CD14-positive monocyte (primary cell): ENCODE measurements around the gene GLS2. TPM values are rescaled to one million over a fixed set of nuclear protein-coding genes. Genes with fewer than 3 reads are reported as not detected.

ENCODE experiments used
- DNase-seq, 3 donors: peaks; one replicate each; pipeline ENCODE4 v3.0.0-alpha.2; 2011 to 2022
- H2AFZ ChIP-seq: 2 replicates; pipeline ENCODE4 v1.6.0; 2012; ENCODE audit warnings: mild to moderate bottlenecking, low read depth, low read length, inconsistent platforms; ENCODE audit not compliant: insufficient read depth, poor library complexity, severe bottlenecking
- H3K27ac ChIP-seq, 2 donors: 1 replicate in 1 of 2; 2 replicates in 1 of 2; pipeline ENCODE4 v1.5.1; 2012 to 2013; ENCODE audit warnings: low read length in 2 of 2, control low read depth in 1 of 2, inconsistent platforms in 1 of 2, low read depth in 1 of 2, mild to moderate bottlenecking in 1 of 2
- H3K27me3 ChIP-seq, 2 donors: one replicate each; pipeline versions ENCODE4 v1.6.0 to v1.6.1; 2011 to 2013; ENCODE audit warnings: low read length in 2 of 2; ENCODE audit not compliant: control insufficient read depth in 2 of 2, insufficient read depth in 2 of 2
- H3K36me3 ChIP-seq, 2 donors: replicated peaks in 1 of 2; 1 replicate in 1 of 2; 2 replicates in 1 of 2; pipeline versions ENCODE4 v1.5.1 to v1.6.1; 2012 to 2013; ENCODE audit warnings: low read length in 2 of 2, control low read depth in 1 of 2, inconsistent platforms in 1 of 2, mild to moderate bottlenecking in 1 of 2; ENCODE audit not compliant: insufficient read depth in 2 of 2, control insufficient read depth in 1 of 2
- H3K4me1 ChIP-seq, 2 donors: 1 replicate in 1 of 2; 2 replicates in 1 of 2; pipeline versions ENCODE4 v1.5.1 to v1.6.1; 2012 to 2013; ENCODE audit warnings: low read length in 2 of 2, control low read depth in 1 of 2, inconsistent platforms in 1 of 2, mild to moderate bottlenecking in 1 of 2, moderate library complexity in 1 of 2; ENCODE audit not compliant: insufficient read depth in 2 of 2, control insufficient read depth in 1 of 2
- H3K4me2 ChIP-seq: replicated peaks from 2 replicates; pipeline ENCODE3; 2012; ENCODE audit warnings: low read length, moderate library complexity, mild to moderate bottlenecking; ENCODE audit not compliant: poor library complexity, severe bottlenecking; ENCODE audit errors: extremely low read depth
- H3K4me3 ChIP-seq, 3 experiments: fragments of 200-600 bp in 1 of 3; sonication (generic) in 1 of 3; replicated peaks in 1 of 3; 1 replicate in 2 of 3; 2 replicates in 1 of 3; pipeline ENCODE4 v1.5.1; 2011 to 2013; ENCODE audit warnings: low read length in 3 of 3, mild to moderate bottlenecking in 3 of 3, control low read depth in 2 of 3, low read depth in 2 of 3, inconsistent platforms in 1 of 3, moderate library complexity in 1 of 3
- H3K79me2 ChIP-seq: 2 replicates; pipeline ENCODE4 v1.6.0; 2012; ENCODE audit warnings: mild to moderate bottlenecking, control low read depth, inconsistent platforms, low read length, moderate library complexity; ENCODE audit not compliant: insufficient read depth
- H3K9ac ChIP-seq: 2 replicates; pipeline ENCODE4 v1.6.0; 2017; ENCODE audit warnings: low read length, mild to moderate bottlenecking; ENCODE audit not compliant: insufficient read depth, poor library complexity, severe bottlenecking
- H3K9me3 ChIP-seq, 2 donors: replicated peaks in 1 of 2; 1 replicate in 1 of 2; 2 replicates in 1 of 2; pipeline versions ENCODE4 v1.5.1 to v1.6.1; 2012 to 2013; ENCODE audit warnings: low read length in 2 of 2, control low read depth in 1 of 2; ENCODE audit not compliant: control insufficient read depth in 1 of 2, insufficient read depth in 1 of 2
- H4K20me1 ChIP-seq: 2 replicates; pipeline ENCODE4 v1.6.0; 2012; ENCODE audit warnings: mild to moderate bottlenecking, low read length, control low read depth, moderate library complexity; ENCODE audit not compliant: insufficient read depth
- H3K27ac Mint-ChIP-seq, 7 donors: one replicate each; pipeline ENCODE4 v1.8.0; 2020; ENCODE audit warnings: mild to moderate bottlenecking in 7 of 7, mixed read lengths in 7 of 7, moderate library complexity in 6 of 7, inconsistent platforms in 2 of 7
- H3K27me3 Mint-ChIP-seq, 3 donors: one replicate each; pipeline ENCODE4 v1.8.0; 2021 to 2022; ENCODE audit warnings: low read depth in 3 of 3, mild to moderate bottlenecking in 3 of 3, mixed read lengths in 3 of 3, moderate library complexity in 3 of 3, inconsistent platforms in 1 of 3
- H3K36me3 Mint-ChIP-seq, 2 donors: one replicate each; pipeline ENCODE4 v1.8.0; 2020; ENCODE audit warnings: mixed read lengths in 2 of 2, inconsistent platforms in 1 of 2, mild to moderate bottlenecking in 1 of 2
- H3K4me1 Mint-ChIP-seq: one replicate; pipeline ENCODE4 v1.8.0; 2020; ENCODE audit warnings: mild to moderate bottlenecking, mixed read lengths
- H3K4me3 Mint-ChIP-seq, 2 donors: one replicate each; pipeline ENCODE4 v1.8.0; 2020; ENCODE audit warnings: mild to moderate bottlenecking in 2 of 2, mixed read lengths in 2 of 2, moderate library complexity in 1 of 2
- H3K9me3 Mint-ChIP-seq, 7 donors: one replicate each; pipeline ENCODE4 v1.8.0; 2020 to 2022; ENCODE audit warnings: mixed read lengths in 7 of 7, mild to moderate bottlenecking in 6 of 7, moderate library complexity in 6 of 7, inconsistent platforms in 2 of 7
- WGBS: methylation state at CpG from one replicate; pipeline ENCODE4 v1.1.5; 2013; ENCODE audit warnings: missing lambda C conversion rate; ENCODE audit not compliant: insufficient coverage; 5-methylcytosine and 5-hydroxymethylcytosine counted together
- intact Hi-C, 2 donors: fragments of 100-400 bp; cut with micrococcal nuclease; formaldehyde crosslinking; loops; one replicate each; pipeline versions ENCODE4 v1.15.0 to v1.15.1; 2023
- polyA plus RNA-seq, 3 donors: library from polyadenylated mRNA; depleted of rRNA in 1 of 3; unstranded in 2 of 3; stranded (reverse) in 1 of 3; fragments of 300-500 nt in 2 of 3; fragments of >200 nt in 1 of 3; fragmentation: Illumina TruSeq in 2 of 3; gene quantifications; 1 replicate in 2 of 3; 2 replicates in 1 of 3; pipeline ENCODE4 v1.2.3, GENCODE V29; 2012 to 2021
- TF ChIP-seq, protein P1 (sequence below): fragments of 200-600 bp; IDR thresholded peaks from one replicate; pipeline ENCODE4 v1.8.0; 2022; ENCODE audit warnings: antibody characterized with exemption, mild to moderate bottlenecking

GLS2 gene
- polyA plus RNA-seq, 3 donors = 0.04 TPM; not detected in 2

GRCh38 chr12:56425940-56426438 is 62.0 kb downstream of the GLS2 start:
- no CpG with 5 or more reads among the region's 3 CpGs for WGBS
- no peak for DNase-seq
- Histone ChIP-seq H3K27ac (no peak overlapping the region), H3K4me2 (no peak overlapping the region), H4K20me1 (no peaks in the 10 kb centered on the region), H3K4me1 (no peaks in the 10 kb centered on the region), H3K9me3 (no peaks in the 10 kb centered on the region), H3K79me2 (no peaks in the 10 kb centered on the region), H3K27me3 (no peaks in the 10 kb centered on the region), H3K36me3 (peaks cover 42 to 80% of the 10 kb centered on the region in 2 donors), H2AFZ (no peak overlapping the region), H3K9ac (no peak overlapping the region), H3K4me3 (no peak overlapping the region)
- Mint-ChIP-seq H3K27me3 (peaks cover 2 to 3% (median 2%) of the 10 kb centered on the region in 3 donors), H3K4me1 (no peaks in the 10 kb centered on the region), H3K27ac (no peak overlapping the region), H3K9me3 (no peaks in the 10 kb centered on the region), H3K36me3 (peaks cover 50 to 76% of the 10 kb centered on the region in 2 donors), H3K4me3 (no peak overlapping the region)
- intact Hi-C loops = no loop called here
- TF ChIP-seq, protein P1, sequence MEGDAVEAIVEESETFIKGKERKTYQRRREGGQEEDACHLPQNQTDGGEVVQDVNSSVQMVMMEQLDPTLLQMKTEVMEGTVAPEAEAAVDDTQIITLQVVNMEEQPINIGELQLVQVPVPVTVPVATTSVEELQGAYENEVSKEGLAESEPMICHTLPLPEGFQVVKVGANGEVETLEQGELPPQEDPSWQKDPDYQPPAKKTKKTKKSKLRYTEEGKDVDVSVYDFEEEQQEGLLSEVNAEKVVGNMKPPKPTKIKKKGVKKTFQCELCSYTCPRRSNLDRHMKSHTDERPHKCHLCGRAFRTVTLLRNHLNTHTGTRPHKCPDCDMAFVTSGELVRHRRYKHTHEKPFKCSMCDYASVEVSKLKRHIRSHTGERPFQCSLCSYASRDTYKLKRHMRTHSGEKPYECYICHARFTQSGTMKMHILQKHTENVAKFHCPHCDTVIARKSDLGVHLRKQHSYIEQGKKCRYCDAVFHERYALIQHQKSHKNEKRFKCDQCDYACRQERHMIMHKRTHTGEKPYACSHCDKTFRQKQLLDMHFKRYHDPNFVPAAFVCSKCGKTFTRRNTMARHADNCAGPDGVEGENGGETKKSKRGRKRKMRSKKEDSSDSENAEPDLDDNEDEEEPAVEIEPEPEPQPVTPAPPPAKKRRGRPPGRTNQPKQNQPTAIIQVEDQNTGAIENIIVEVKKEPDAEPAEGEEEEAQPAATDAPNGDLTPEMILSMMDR = no peak

DNA sequence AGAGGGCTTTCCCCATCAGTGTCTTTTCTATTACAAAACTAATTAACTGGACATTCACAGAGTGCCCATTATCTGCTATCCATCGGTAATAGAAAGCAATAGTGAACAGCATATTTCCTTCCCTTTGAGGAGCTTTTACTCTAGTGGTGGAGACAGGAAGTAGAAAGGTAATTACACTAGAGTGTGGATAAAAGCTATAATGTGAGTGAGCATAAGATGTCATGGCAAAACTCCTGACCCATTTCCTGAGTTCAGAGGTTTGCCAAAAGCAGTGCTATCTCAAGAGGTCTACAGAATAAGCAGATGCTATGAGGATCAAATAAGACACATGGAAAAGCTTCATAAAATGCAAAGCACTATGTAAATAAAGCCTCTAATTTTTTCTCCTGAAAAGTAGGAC is 62.8 kb downstream of the GLS2 start:
- Mint-ChIP-seq H3K4me1 (peaks cover 6% of the 10 kb centered on the region), H3K4me3 (no peak overlapping the region), H3K36me3 (peaks cover 52 to 75% of the 10 kb centered on the region in 2 donors), H3K27me3 (peaks cover 2 to 3% (median 2%) of the 10 kb centered on the region in 3 donors), H3K9me3 (no peaks in the 10 kb centered on the region), H3K27ac (no peak overlapping the region)
- Histone ChIP-seq H3K4me2 (no peak overlapping the region), H4K20me1 (no peaks in the 10 kb centered on the region), H3K9ac (no peak overlapping the region), H3K4me1 (no peaks in the 10 kb centered on the region), H3K36me3 (peaks cover 42 to 76% of the 10 kb centered on the region in 2 donors), H3K27ac (no peak overlapping the region), H2AFZ (no peak overlapping the region), H3K4me3 (no peak overlapping the region), H3K9me3 (no peaks in the 10 kb centered on the region), H3K79me2 (no peaks in the 10 kb centered on the region), H3K27me3 (no peaks in the 10 kb centered on the region)
- DNase-seq = no peak
- WGBS = no CpG with 5 or more reads among the region's 1 CpG
- TF ChIP-seq, protein P1 = no peak
- intact Hi-C loops = no loop called here

Other genes starting within 250 kb of the GLS2 start
- 10 to 100 TPM in 1 of 3 donors, 1 to 10 TPM in 2; 1.5 to 12.4 (median 2.4) TPM for gene ANKRD52, start 229.8 kb downstream of the GLS2 start, polyA plus RNA-seq
- 10 to 100 TPM in 1 of 3 donors, 1 to 10 TPM in 2; 1.7 to 13.5 (median 2.0) TPM for gene COQ10A, start 221.2 kb downstream of the GLS2 start, polyA plus RNA-seq
- gene CS, start 187.8 kb downstream of the GLS2 start, polyA plus RNA-seq = 100 to 1,000 TPM in 1 of 3 donors, 10 to 100 TPM in 2; 55.7 to 156 (median 86.1) TPM
- 100 to 1,000 TPM in 2 of 3 donors, 10 to 100 TPM in 1; 50.4 to 122 (median 121) TPM for gene CNPY2, start 172.2 kb downstream of the GLS2 start, polyA plus RNA-seq
- 100 to 1,000 TPM in 1 of 3 donors, 10 to 100 TPM in 1, 1 to 10 TPM in 1; 8.8 to 120 (median 16.0) TPM for gene PAN2, start 154.2 kb downstream of the GLS2 start, polyA plus RNA-seq
- gene IL23A, start 149.3 kb downstream of the GLS2 start, polyA plus RNA-seq = 1 to 10 TPM; 1.0 to 4.8 (median 1.6) TPM
- 100 to 1,000 TPM; 109 to 251 (median 142) TPM for gene STAT2, start 128.1 kb downstream of the GLS2 start, polyA plus RNA-seq
- not detected for gene APOF, start 125.3 kb downstream of the GLS2 start, polyA plus RNA-seq
- gene TIMELESS, start 38.7 kb downstream of the GLS2 start, polyA plus RNA-seq = 1 to 10 TPM; 1.5 to 2.3 (median 1.5) TPM
- gene MIP, start 33.5 kb downstream of the GLS2 start, polyA plus RNA-seq = not detected
- gene SPRYD4, start 19.6 kb downstream of the GLS2 start, polyA plus RNA-seq = 1 to 10 TPM; 1.3 to 2.1 (median 1.4) TPM
- 1 to 10 TPM; 5.1 to 8.2 (median 6.5) TPM for gene RBMS2, start 33.7 kb upstream of the GLS2 start, polyA plus RNA-seq
- 10 to 100 TPM in 2 of 3 donors, 1 to 10 TPM in 1; 8.9 to 86.0 (median 21.1) TPM for gene BAZ2A, start 142.2 kb upstream of the GLS2 start, polyA plus RNA-seq
- 1,000 to 10,000 TPM in 2 of 3 donors, 100 to 1,000 TPM in 1; 554 to 1,093 (median 1,038) TPM for gene ATP5F1B, start 157.8 kb upstream of the GLS2 start, polyA plus RNA-seq
- gene PTGES3, start 200.1 kb upstream of the GLS2 start, polyA plus RNA-seq = 100 to 1,000 TPM in 2 of 3 donors, 10 to 100 TPM in 1; 46.1 to 232 (median 187) TPM
- 1,000 to 10,000 TPM in 1 of 3 donors, 100 to 1,000 TPM in 2; 797 to 1,102 (median 937) TPM for gene NACA, start 237.1 kb upstream of the GLS2 start, polyA plus RNA-seq